HFF-Myc (cell line): Measurements from ENCODE around the gene HMGCR.

Experiments used
- DNase-seq: peaks from one replicate; pipeline ENCODE4 v3.0.0-alpha.2; 2011; ENCODE audit warnings: low read depth; ENCODE audit errors: extremely low read depth
- H3K4me3 ChIP-seq: replicated peaks from 2 replicates; pipeline ENCODE4 v1.5.1; 2011; ENCODE audit warnings: low read depth, mild to moderate bottlenecking, control low read depth, low read length
- CTCF ChIP-seq: IDR thresholded peaks from 2 replicates; pipeline ENCODE4 v1.5.1; 2012; ENCODE audit warnings: mild to moderate bottlenecking, low read depth, low read length, control low read depth; ENCODE audit errors: missing control alignments

HMGCR gene

GRCh38 chr5:75381456-75381855, 44.4 kb downstream of the HMGCR start:
- DNase-seq: no peak
- TF ChIP-seq CTCF: no peak
- H3K4me3 ChIP-seq: no peak overlapping the region

GRCh38 chr5:75384218-75384617, 47.2 kb downstream of the HMGCR start:
- DNase-seq: no peak
- no peak for TF ChIP-seq CTCF
- H3K4me3 ChIP-seq: no peak overlapping the region

- no peak for TF ChIP-seq CTCF
- no peak for DNase-seq
- no peak overlapping the region for H3K4me3 ChIP-seq
These were observed 50.8 kb downstream of the HMGCR start for GRCh38 chr5:75387806-75388205.

- TF ChIP-seq CTCF: no peak
- no peak for DNase-seq
- no peak overlapping the region for H3K4me3 ChIP-seq
These were observed 52.4 kb downstream of the HMGCR start for GRCh38 chr5:75389430-75389829.

- no peak overlapping the region for H3K4me3 ChIP-seq
- no peak for DNase-seq
- TF ChIP-seq CTCF: no peak
These were observed 58.3 kb downstream of the HMGCR start for GRCh38 chr5:75395277-75395676.

GRCh38 chr5:75405296-75405695, 68.3 kb downstream of the HMGCR start:
- DNase-seq: no peak
- H3K4me3 ChIP-seq: no peak overlapping the region
- no peak for TF ChIP-seq CTCF
